ENCODE measurements around the gene EPC1.

EPC1 gene

DNA sequence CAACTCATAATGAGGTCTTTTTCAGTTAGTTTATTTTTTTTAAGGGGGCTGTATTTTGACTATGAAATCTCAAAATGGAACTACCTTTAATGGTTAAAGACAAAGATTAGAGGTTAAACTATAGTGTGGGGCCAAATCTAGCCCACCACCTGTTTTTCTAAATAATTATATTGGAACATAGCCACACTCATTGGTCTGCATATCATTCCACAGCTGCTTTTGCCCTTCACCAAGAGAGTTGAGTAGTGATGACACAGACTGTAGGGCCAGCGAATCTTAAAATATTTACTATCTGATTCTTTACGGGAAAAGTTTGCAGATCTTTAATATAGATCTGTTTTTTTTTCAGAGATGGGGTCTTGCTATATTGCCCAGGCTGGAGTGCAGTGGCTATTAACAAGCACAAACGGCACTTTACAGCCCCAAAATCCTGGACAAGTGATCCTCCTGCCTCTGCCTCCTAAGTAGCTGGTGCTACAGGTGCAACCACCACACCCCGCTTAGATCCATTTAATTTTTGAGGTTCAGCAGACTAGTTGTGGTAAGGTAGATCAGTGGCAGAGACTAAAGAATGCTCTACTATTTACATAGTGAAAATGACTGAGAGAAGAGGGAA is 25.8 kb downstream of the EPC1 start:
- no peak for DNase-seq (ENCODE audit: low read depth, low spot score)
- H3K9me3 ChIP-seq (ENCODE audit: low read depth, low read length), result no peaks in the 10 kb centered on the region
- no peak overlapping the region for H3K9ac ChIP-seq (ENCODE audit: insufficient read length)
- H3K27ac ChIP-seq, result no peak overlapping the region
- no peak overlapping the region for H3K4me3 ChIP-seq
- TF ChIP-seq FOXP2 (optimal IDR thresholded peaks at IDR 0.05; ENCODE audit: control extremely low read depth, extremely low read length, insufficient read depth) (no peak), POLR2AphosphoS5 (IDR thresholded peaks at IDR 0.05; ENCODE audit: borderline replicate concordance, low read depth, low read length) (no peak), EZH2 (IDR thresholded peaks at IDR 0.05) (no peak)
- peaks cover 10% of the 10 kb centered on the region for H3K36me3 ChIP-seq (ENCODE audit: insufficient read depth, low read length)

DNA sequence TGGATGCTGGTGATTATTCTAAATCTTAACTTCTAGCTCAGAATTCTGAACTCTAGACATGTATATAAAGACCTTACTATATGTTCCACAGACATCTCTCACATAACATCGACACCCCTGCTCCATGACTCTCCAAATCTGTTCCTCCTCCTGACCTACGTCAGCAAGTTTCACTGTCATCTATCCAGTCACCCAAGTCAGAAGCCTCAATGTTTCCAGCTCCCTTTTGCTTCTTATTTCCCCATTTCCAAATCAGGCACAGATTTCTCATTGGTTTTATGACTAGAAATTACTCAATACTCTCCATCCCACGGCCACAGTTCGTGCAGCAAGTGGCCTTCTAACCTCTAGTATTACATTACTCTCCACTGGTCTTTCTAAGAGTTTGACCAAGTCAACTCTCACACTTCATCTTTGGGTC is 28.5 kb downstream of the EPC1 start:
- Histone ChIP-seq H3K4me3 (no peak overlapping the region), H3K9me3 (ENCODE audit: low read depth, low read length) (no peaks in the 10 kb centered on the region), H3K27ac (no peak overlapping the region), H3K36me3 (ENCODE audit: insufficient read depth, low read length) (peaks cover 7% of the 10 kb centered on the region), H3K9ac (ENCODE audit: insufficient read length) (no peak overlapping the region)
- no peak for TF ChIP-seq FOXP2 (optimal IDR thresholded peaks at IDR 0.05; ENCODE audit: control extremely low read depth, extremely low read length, insufficient read depth)
- no peak for TF ChIP-seq EZH2 (IDR thresholded peaks at IDR 0.05)
- TF ChIP-seq POLR2AphosphoS5 (IDR thresholded peaks at IDR 0.05; ENCODE audit: borderline replicate concordance, low read depth, low read length), result no peak
- DNase-seq (ENCODE audit: low read depth, low spot score), result no peak

DNA sequence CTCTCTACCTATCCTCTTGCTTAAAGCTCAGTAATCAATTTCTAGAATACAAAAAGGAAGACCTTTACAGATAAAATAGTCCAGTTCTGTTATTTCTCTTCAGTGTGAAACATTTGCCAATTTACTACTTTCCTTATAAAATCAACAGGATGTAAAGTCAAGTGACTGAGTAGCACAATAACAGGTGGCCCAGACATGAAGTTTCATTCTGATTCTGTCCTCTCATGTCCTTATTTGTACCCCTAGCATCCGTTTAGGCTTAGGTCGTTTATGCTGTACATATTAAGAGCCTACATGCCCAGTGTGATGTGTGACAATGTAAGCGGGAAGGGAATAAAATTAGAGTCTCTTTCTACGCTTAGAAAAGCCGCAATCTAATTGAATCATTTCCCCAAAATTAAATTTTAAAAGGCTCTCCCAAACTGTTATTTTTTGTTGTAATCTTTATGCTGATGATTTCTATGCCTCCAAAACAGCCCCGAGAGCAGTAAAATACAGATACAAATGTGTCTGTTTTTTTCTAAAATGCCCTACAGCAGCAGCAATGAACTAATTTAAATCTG is 29.1 kb downstream of the EPC1 start:
- TF ChIP-seq POLR2AphosphoS5 (IDR thresholded peaks at IDR 0.05; ENCODE audit: borderline replicate concordance, low read depth, low read length) (no peak), EZH2 (IDR thresholded peaks at IDR 0.05) (no peak), FOXP2 (optimal IDR thresholded peaks at IDR 0.05; ENCODE audit: control extremely low read depth, extremely low read length, insufficient read depth) (no peak)

DNA sequence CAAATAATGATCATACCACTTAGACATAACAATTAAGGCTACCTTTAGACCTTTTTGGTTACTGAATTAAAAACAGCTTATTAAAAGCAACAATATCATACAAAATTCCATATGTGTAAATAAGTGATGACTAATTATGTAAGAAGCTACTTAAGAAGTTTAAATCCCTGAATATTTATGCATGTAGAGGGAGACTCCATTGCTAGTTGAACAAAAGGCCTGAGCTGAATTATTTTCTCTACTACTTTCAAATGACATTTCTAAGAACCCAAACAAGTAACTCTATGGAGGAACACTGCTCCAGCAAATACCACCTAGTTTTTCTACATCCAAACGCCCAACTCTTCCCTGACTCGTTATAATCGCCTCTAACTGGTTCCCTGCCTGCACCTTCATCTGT is 31.5 kb downstream of the EPC1 start:
- Histone ChIP-seq H3K9me3 (ENCODE audit: low read depth, low read length) (no peaks in the 10 kb centered on the region), H3K36me3 (ENCODE audit: insufficient read depth, low read length) (peaks cover 16% of the 10 kb centered on the region), H3K27ac (no peak overlapping the region), H3K9ac (ENCODE audit: insufficient read length) (no peak overlapping the region), H3K4me3 (no peak overlapping the region)
- no peak for TF ChIP-seq FOXP2 (optimal IDR thresholded peaks at IDR 0.05; ENCODE audit: control extremely low read depth, extremely low read length, insufficient read depth)
- no peak for TF ChIP-seq POLR2AphosphoS5 (IDR thresholded peaks at IDR 0.05; ENCODE audit: borderline replicate concordance, low read depth, low read length)
- TF ChIP-seq EZH2 (IDR thresholded peaks at IDR 0.05), result no peak
- no peak for DNase-seq (ENCODE audit: low read depth, low spot score)

More for the DNA sequence above, 29.1 kb downstream of the EPC1 start:
- DNase-seq (ENCODE audit: low read depth, low spot score), result no peak
- no peak overlapping the region for H3K9ac ChIP-seq (ENCODE audit: insufficient read length)
- no peak overlapping the region for H3K27ac ChIP-seq
- peaks cover 10% of the 10 kb centered on the region for H3K36me3 ChIP-seq (ENCODE audit: insufficient read depth, low read length)
- H3K9me3 ChIP-seq (ENCODE audit: low read depth, low read length), result no peaks in the 10 kb centered on the region
- no peak overlapping the region for H3K4me3 ChIP-seq

DNA sequence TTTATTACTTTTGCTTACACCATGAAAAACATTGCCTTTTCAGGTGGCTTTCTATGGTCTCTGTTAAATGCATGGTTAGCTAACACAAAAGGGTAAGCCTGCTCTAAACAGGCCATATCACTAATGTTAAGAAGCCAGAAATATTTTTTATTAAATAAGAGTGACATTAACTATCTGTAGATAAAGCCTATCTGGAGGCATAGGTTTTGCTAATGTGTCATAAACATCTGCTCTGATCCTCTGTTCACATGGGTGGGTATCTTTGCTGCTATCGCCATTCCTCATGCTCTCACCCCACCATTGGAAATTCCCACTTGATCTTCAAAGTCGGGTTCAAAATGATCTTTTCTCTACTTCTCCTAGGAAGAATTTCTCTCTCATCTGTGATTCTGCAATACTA is 32.4 kb downstream of the EPC1 start:
- Histone ChIP-seq H3K9me3 (ENCODE audit: low read depth, low read length) (no peaks in the 10 kb centered on the region), H3K4me3 (no peak overlapping the region), H3K36me3 (ENCODE audit: insufficient read depth, low read length) (peaks cover 21% of the 10 kb centered on the region), H3K9ac (ENCODE audit: insufficient read length) (no peak overlapping the region), H3K27ac (no peak overlapping the region)
- no peak for DNase-seq (ENCODE audit: low read depth, low spot score)
- TF ChIP-seq FOXP2 (optimal IDR thresholded peaks at IDR 0.05; ENCODE audit: control extremely low read depth, extremely low read length, insufficient read depth), result no peak
- no peak for TF ChIP-seq POLR2AphosphoS5 (IDR thresholded peaks at IDR 0.05; ENCODE audit: borderline replicate concordance, low read depth, low read length)
- TF ChIP-seq EZH2 (IDR thresholded peaks at IDR 0.05), result no peak

DNA sequence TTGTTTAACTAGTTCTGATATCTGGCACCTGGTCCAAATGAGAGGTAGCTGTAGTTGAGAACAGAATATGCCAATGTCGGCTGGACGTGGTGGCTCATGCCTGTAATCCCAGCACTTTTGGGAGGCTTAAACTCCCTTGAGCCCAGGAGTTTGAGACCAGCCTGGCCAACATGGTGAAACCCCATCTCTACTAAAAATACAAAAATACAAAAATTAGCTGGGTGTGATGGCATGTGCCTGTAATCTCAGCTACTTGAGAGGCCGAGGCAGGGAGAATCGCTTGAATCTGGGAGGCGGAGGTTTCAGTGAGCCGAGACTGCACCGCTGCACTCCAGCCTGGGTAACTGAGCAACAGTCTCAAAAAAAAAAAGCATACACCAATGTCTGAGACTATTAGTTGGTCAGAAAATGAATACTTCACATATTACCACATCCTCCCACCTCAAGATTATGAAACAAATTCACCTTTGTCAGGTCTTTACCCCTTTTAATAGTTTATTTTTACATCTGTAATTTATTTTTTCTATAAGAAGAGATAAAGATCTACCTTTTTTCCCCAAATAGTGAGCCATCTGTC is 38.8 kb downstream of the EPC1 start:
- H3K9ac ChIP-seq (ENCODE audit: insufficient read length), result no peak overlapping the region
- TF ChIP-seq EZH2 (IDR thresholded peaks at IDR 0.05), result no peak
- no peak for TF ChIP-seq FOXP2 (optimal IDR thresholded peaks at IDR 0.05; ENCODE audit: control extremely low read depth, extremely low read length, insufficient read depth)
- no peak for TF ChIP-seq POLR2AphosphoS5 (IDR thresholded peaks at IDR 0.05; ENCODE audit: borderline replicate concordance, low read depth, low read length)
- DNase-seq (ENCODE audit: low read depth, low spot score), result no peak
- peaks cover 51% of the 10 kb centered on the region for H3K36me3 ChIP-seq (ENCODE audit: insufficient read depth, low read length)
- H3K27ac ChIP-seq, result no peak overlapping the region
- no peak overlapping the region for H3K4me3 ChIP-seq
- no peaks in the 10 kb centered on the region for H3K9me3 ChIP-seq (ENCODE audit: low read depth, low read length)

DNA sequence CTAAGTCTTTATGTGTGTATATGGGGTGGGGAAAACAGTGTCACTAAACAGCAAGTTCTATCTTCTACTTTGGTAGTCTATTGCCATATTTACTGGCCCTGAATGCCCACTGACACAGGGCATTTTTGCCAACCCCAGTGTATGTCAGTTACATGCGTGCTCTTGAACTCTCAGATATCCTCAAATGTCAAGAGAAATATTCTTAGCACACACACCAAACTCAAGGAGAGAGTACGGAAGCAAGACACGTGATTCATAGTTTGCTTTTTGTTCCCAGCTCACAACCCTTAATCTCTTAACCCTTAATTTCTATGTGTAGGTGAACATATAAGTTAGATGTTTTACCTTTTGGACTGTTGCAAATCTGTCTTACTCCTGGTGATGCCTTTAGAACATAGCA is 39.3 kb downstream of the EPC1 start:
- H3K36me3 ChIP-seq (ENCODE audit: insufficient read depth, low read length), result peaks cover 53% of the 10 kb centered on the region

DNA sequence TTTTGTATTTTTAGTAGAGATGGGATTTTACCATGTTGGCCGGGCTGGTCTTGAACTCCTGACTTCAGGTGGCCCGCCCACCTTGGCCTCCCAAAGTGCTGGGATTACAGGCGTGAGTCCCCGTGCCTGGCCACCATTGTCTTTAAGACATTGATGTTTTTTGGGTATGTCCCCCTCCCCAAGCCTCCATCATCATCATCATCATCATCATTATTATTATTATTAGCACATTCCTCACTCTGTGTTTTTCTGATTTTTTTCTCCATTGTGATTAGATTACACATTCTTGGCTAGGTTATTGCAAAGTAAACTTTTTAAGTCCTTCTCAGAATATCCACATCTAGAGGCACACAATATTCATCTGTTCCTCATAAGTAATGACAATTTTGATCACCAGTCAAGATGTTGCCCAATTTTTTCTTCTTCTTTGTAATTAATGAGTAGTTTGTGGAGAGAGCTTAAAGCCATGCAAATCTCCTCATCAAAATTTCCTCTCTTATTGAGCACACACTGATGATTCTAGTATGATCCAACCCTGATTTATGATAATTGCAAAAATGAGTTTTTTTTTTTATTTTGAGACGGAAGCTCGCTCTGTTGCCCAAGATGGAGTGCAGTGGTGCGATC is 47.5 kb downstream of the EPC1 start:
- H3K27ac ChIP-seq, result no peak overlapping the region
- H3K36me3 ChIP-seq (ENCODE audit: insufficient read depth, low read length), result peaks cover 23% of the 10 kb centered on the region
- no peak overlapping the region for H3K4me3 ChIP-seq
- DNase-seq (ENCODE audit: low read depth, low spot score), result no peak
- TF ChIP-seq EZH2 (IDR thresholded peaks at IDR 0.05), result no peak
- TF ChIP-seq FOXP2 (optimal IDR thresholded peaks at IDR 0.05; ENCODE audit: control extremely low read depth, extremely low read length, insufficient read depth), result no peak
- no peak for TF ChIP-seq POLR2AphosphoS5 (IDR thresholded peaks at IDR 0.05; ENCODE audit: borderline replicate concordance, low read depth, low read length)
- no peak overlapping the region for H3K9ac ChIP-seq (ENCODE audit: insufficient read length)
- no peaks in the 10 kb centered on the region for H3K9me3 ChIP-seq (ENCODE audit: low read depth, low read length)

More for the DNA sequence above, 39.3 kb downstream of the EPC1 start:
- Histone ChIP-seq H3K9ac (ENCODE audit: insufficient read length) (no peak overlapping the region), H3K4me3 (no peak overlapping the region), H3K9me3 (ENCODE audit: low read depth, low read length) (no peaks in the 10 kb centered on the region), H3K27ac (no peak overlapping the region)
- TF ChIP-seq EZH2 (IDR thresholded peaks at IDR 0.05) (no peak), FOXP2 (optimal IDR thresholded peaks at IDR 0.05; ENCODE audit: control extremely low read depth, extremely low read length, insufficient read depth) (no peak), POLR2AphosphoS5 (IDR thresholded peaks at IDR 0.05; ENCODE audit: borderline replicate concordance, low read depth, low read length) (no peak)
- no peak for DNase-seq (ENCODE audit: low read depth, low spot score)
